ENCODE data around the gene MAGI3.
A peak's percentile ranks its signal among the peaks of the same experiment; 100 is the strongest.

The MAGI3 gene

GRCh38 chr1:113657556-113658063 lies 267.3 kb downstream of the MAGI3 start:
- no peak for DNase-seq (ENCODE audit: low spot score)

- DNase-seq (ENCODE audit: low spot score): no peak
Observed at GRCh38 chr1:113659035-113659434, 268.7 kb downstream of the MAGI3 start.

- DNase-seq (ENCODE audit: low spot score): no peak
Observed at GRCh38 chr1:113659556-113659955, 269.2 kb downstream of the MAGI3 start.

- DNase-seq (ENCODE audit: low spot score): no peak
Observed at GRCh38 chr1:113660088-113660487, 269.8 kb downstream of the MAGI3 start.

GRCh38 chr1:113662101-113662500 lies 271.8 kb downstream of the MAGI3 start:
- DNase-seq (ENCODE audit: low spot score): no peak

GRCh38 chr1:113663165-113663951 lies 273.0 kb downstream of the MAGI3 start:
- no peak for DNase-seq (ENCODE audit: low spot score)

GRCh38 chr1:113665071-113665470 lies 274.8 kb downstream of the MAGI3 start:
- DNase-seq (ENCODE audit: low spot score): no peak

GRCh38 chr1:113666126-113666525 lies 275.8 kb downstream of the MAGI3 start:
- DNase-seq (ENCODE audit: low spot score): no peak

GRCh38 chr1:113669988-113670387 lies 279.7 kb downstream of the MAGI3 start:
- no peak for DNase-seq (ENCODE audit: low spot score)

GRCh38 chr1:113670650-113671049 lies 280.3 kb downstream of the MAGI3 start:
- DNase-seq (ENCODE audit: low spot score): no peak

GRCh38 chr1:113672491-113672890 lies 282.2 kb downstream of the MAGI3 start:
- no peak for DNase-seq (ENCODE audit: low spot score)

GRCh38 chr1:113674591-113674990 lies 284.3 kb downstream of the MAGI3 start:
- no peak for DNase-seq (ENCODE audit: low spot score)

- DNase-seq (ENCODE audit: low spot score): no peak
Observed at GRCh38 chr1:113675302-113675701, 285.0 kb downstream of the MAGI3 start.

GRCh38 chr1:113676524-113676923 lies 286.2 kb downstream of the MAGI3 start:
- no peak for DNase-seq (ENCODE audit: low spot score)

- DNase-seq (ENCODE audit: low spot score): peak; percentile 49
Observed at GRCh38 chr1:113677250-113678158, 287.2 kb downstream of the MAGI3 start.

GRCh38 chr1:113678159-113678469 lies 287.8 kb downstream of the MAGI3 start:
- DNase-seq (ENCODE audit: low spot score): no peak

- no peak for DNase-seq (ENCODE audit: low spot score)
Observed at GRCh38 chr1:113681596-113682337, 291.5 kb downstream of the MAGI3 start.

GRCh38 chr1:113683384-113684152 lies 293.3 kb downstream of the MAGI3 start:
- DNase-seq (ENCODE audit: low spot score): peak; percentile 7

GRCh38 chr1:113684153-113684541 lies 293.8 kb downstream of the MAGI3 start:
- DNase-seq (ENCODE audit: low spot score): peak; percentile 43

- DNase-seq (ENCODE audit: low spot score): peak; percentile 23
Observed at GRCh38 chr1:113686891-113687618, 296.7 kb downstream of the MAGI3 start.

GRCh38 chr1:113691184-113691583 lies 300.9 kb downstream of the MAGI3 start:
- no peak for DNase-seq (ENCODE audit: low spot score)

Data from hepatic stellate cell (primary cell).